Cortex of kidney (tissue), 1 donor: Measurements from ENCODE around the gene TRIM9.

Source experiments
- DNase-seq: peaks from one replicate; lab custom pipeline; 2025; lab: John Stamatoyannopoulos, UW

TRIM9 gene

DNA sequence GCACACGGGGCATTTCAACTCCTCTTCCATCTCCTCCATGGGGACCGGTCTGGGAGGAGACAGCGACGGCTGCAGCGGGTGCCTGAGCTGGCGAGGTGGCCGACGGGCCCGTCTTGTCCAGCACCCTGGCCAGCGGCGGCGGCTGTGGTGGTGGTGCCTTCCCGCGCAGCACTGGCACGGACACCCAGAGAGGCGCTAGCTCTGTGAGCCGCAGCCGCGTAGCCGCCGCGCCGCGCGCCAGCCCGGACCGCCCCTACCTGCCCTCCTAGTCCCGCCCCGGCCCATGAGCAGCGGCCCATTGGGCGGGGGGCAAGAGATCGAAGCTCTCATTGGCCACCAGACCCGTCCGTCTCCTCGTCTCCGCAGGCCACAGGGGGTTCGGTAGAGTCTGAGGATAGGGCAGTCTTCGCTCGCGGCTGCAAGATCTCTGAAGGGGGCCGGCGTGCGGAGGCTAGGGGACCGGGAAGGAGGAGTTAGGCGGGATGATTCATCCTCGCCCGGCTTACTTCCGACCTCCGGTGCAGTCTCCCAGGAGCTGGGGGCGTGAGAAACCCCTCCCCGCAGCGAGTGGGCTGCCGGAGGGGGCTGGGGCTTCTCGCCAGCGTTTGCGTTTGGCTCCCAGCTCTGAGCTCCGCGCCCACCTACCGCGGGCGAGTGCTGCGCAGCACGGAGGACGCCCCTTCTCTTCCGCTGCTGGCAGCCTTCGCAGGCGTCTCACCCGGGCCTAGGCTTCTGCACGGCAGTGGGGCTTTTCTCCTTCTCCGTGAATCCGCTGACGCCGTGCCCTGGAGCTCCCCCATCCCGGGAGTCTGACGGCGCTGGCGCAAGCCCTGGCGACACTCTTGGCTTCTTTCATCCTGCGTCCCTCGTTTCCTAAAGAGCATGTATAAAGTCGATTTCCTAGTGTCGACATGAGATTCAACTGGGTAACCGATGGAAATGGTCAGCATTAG lies at the start of gene TRIM9:
Gene TRIM9, minus strand, starts transcription at position 205 of the 953 bp plus-strand sequence. Its CDS starts 166 bp downstream, at position 39.
- no peak for DNase-seq

- no peak for DNase-seq
Measured at GRCh38 chr14:51140856-51141255, 46.0 kb upstream of the TRIM9 start.

DNA sequence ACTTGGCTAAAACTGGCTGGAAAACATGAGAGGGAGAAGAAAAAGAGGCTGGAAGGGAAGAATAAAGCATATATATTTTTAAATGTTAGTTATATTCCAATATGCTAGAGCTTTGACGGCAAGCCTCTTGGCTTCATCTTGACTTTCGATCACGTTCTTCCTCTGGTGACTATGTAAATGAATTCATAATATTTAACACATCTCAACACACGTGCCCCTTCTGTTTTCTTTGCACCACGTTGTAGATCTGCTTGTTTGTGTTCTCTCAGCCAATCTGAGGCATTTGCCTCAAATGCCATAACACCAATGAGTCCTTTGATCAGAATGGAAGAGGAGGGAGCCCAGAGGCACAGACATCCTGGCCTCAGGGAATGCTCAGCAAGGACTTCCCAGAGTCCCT lies 45.4 kb upstream of the TRIM9 start:
- no peak for DNase-seq

GRCh38 chr14:51139121-51139681 lies 44.3 kb upstream of the TRIM9 start:
- no peak for DNase-seq

DNA sequence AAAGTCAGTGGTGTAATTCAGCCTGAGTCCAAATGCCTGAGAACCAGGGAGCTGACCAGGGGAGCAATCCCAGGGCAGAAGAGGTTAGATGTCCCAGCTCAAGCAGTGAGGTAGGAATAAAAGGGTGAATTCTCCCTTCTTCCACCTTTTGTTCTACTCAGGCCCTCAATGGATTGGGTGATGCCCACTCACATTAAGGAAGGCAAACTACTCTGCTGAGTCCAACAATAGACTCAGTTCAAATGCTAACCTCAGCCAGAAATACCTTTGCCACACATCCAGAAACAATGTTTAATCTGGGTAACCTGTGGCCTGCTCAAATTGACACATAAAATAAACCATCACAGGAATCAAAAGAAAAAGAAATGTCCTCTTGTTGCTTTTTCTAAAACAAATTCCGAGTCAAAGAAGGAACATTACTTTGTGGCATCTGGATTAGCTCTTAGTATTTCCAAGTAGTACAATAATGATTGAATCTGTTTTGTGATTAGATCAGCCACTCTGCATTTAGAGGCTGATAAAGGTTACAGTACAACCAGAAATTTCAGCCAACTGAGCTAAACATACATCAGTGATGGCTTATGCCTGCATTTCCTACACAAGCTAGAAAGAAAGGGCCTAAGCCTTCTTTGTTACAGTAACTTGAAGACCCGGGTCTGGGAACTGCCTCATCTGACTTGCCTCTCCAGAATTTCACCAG lies 43.6 kb upstream of the TRIM9 start:
- DNase-seq, result no peak

DNA sequence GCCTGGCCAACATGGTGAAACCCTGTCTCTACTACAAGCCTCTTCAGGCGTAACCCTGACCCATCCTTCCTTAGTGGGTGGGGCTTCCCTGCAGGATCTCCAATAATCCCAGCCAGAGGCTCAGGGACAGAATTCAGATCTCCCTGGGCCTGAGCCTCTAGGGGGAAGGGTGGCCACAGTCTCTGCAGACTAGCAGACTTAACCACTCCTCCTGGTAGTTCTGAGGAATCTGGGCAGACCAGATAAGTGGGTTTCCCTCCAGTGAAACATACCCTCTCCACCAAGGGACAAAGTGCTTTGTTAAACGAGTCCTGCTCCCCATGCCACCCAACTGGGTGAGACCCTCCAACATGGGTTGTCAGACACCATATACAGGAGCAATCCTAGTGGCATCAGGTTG lies 36.6 kb upstream of the TRIM9 start:
- no peak for DNase-seq

GRCh38 chr14:51129130-51129529 lies 34.2 kb upstream of the TRIM9 start:
- DNase-seq, result no peak

DNA sequence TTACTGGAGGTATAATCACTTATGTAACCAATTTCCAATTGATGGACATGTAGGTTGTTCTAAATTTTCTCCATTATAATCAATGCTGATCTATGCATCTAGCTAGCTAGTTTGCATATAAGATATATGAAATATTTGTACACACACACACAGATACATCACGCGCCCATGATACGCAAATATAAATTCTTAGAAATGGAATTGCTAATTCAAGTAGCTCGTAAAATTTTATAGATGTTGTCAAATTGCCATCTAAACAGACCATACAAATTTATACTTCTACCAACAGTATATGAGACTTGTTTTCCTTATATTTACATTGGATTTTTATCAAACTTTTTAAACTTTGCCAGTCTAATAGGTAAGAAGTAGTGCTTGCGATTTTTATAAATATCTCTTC lies 29.1 kb upstream of the TRIM9 start:
- no peak for DNase-seq

GRCh38 chr14:51121096-51121495 lies 26.2 kb upstream of the TRIM9 start:
- DNase-seq, result no peak

DNA sequence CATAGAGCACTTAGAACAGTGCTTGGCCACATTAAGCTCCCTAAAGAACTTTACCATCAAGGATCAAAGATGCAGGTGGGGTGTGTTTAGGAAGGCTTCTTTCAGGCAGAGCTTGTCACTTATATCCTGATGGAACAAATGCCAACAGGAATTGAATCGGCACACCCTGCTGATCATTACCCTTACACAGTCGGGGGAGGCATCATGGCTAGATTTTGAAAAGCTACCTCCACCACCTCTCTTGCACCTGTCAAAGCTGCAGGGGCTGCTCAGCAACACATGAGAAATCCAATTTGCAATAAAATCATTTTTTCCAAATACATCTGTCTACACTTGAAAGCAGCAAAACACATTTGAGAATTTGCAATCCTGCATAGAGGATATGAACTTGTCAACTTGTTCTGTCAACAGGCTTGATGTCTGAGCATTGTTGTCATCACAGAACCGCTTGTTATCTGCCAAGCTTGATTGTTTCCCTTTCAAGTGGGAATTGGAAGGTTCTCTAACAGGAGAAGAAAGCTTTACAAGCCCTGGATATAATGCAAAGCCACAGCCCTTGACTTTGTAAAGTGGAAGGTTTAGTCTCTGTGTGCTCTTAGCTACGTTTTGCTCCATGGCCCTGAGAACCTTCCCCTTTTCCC lies 24.6 kb upstream of the TRIM9 start:
- DNase-seq, result no peak

GRCh38 chr14:51118993-51119392 lies 24.1 kb upstream of the TRIM9 start:
- no peak for DNase-seq

GRCh38 chr14:51117593-51117992 lies 22.7 kb upstream of the TRIM9 start:
- DNase-seq, result no peak

GRCh38 chr14:51116682-51117081 lies 21.8 kb upstream of the TRIM9 start:
- DNase-seq, result no peak

DNA sequence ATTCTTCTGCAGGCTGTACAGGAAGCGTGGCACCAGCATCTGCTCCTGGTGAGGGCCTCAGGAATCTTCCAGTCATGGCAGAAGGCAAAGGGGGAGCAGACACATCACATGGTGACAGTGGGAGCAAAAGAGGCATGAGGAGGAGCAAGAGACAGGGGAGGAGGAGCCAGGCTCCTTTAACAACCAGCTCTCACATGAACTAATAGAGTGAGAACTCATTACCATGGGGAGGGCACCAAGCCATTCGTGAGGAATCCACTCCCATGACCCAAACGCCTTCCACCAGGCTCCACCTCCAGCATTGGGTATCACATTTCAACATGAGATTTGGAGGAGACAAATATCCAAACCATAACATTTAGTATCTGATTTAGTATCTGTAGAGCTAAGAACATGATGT lies 14.7 kb upstream of the TRIM9 start:
- no peak for DNase-seq

DNA sequence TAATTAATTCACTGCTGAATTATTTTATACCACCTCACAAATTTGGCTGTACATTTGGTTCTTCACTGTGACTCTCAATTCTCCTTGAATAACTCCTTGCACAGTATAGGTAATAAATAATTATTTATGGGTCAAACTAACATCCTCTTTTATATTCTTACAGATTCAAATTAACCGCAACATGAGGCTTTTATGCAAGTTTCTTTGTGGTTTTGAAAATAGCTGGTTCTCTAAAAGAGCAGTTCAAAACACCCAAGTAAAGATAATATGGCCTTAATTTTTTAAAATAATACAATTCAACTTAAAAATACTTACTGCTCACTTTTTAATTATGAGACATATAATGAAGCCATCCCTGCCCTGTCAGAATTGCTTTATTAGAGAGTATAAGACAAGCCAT lies 12.9 kb upstream of the TRIM9 start:
- DNase-seq, result no peak

GRCh38 chr14:51104467-51104866 lies 9.6 kb upstream of the TRIM9 start:
- no peak for DNase-seq

DNA sequence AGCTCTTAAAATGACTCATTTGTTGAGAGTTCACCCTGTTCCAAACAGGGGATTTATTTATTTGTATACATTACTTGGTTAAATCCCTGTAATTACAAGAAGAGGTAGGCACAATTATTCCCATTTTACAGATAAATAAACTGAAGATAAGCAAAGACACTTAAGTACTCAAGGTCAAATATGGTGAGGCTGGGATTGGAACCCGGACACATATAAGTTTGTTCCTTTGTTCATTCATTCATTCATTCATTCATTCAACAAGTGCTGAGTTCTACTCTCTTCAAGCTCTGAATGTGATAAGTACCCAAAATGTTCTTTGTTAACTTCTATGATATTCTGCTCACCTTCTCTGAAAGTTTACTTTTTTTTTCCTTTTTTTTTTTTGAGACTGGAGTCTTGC lies 2.4 kb upstream of the TRIM9 start:
- DNase-seq, result no peak

GRCh38 chr14:51096870-51097269 lies 2.0 kb upstream of the TRIM9 start:
- no peak for DNase-seq

DNA sequence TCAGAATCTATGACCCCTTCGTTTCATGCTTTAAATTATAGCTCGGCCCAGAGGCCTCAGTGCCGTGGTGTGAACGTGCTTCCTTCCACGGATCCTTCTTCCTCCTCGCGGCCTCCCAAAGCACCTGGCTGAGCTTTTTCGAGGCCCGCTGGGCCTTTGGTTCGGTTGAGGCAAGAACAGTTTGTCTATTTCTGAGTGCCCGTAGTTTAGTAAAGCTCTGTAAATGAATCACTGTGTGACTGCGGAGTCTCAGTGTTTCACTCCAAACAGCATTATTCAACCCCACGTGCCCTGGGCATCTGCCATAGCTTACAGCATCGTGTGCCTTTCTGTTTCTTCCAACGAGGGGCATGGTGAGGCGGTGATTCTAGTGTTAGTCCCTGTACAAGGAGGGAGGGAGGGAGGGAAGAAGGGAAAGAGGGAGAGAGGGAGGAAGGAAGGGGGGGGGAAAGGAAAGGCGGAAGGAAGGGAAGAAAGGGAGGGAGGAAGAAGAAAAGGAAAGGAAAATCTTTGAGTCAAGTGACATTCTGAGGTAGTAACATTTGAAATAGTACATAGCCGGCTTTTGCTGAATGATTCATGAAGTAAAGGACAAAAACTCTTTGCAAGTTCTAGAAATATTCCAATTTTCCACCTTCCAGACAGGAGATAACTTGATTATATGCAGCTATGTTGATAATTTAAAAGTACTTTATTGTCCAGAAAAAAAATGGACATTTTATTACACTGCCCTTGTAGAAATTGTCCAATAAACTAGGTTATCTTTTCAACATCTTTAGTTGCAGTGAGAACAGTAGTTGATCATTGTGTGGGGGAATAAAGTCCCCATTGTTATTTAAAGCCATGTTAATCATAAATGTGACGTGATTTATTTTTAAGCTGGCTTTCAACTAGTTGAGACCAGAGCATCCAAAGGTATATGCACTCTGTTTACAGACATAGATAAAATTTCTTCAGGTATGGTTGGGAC lies 1.2 kb upstream of the TRIM9 start:
- DNase-seq, result no peak

GRCh38 chr14:51094282-51094821 lies 553 bp downstream of the TRIM9 start:
- no peak for DNase-seq
